Stimulated activated CD4-positive, alpha-beta T cell treated with anti-CD3 and anti-CD28 coated beads, Interleukin-4, amount 100 ng/mL, for 1 hour (primary cell): ENCODE measurements around the gene IP6K1.
A peak's percentile ranks its signal among the peaks of the same experiment; 100 is the strongest.
"Not testable (repeated sequence)": the region's sequence is repeated elsewhere in the genome, so short reads cannot be mapped to it uniquely, and the experiment has no call there.

Experiments used
- DNase-seq: peaks from one replicate; pipeline ENCODE4 v3.0.0-alpha.2; 2020

Gene IP6K1

GRCh38 chr3:49685846-49686245 lies 100.5 kb downstream of the IP6K1 start:
- peak; percentile 18 for DNase-seq

- not testable (repeated sequence) for DNase-seq
Observed at GRCh38 chr3:49685103-49685502, 101.2 kb downstream of the IP6K1 start.

- not testable (repeated sequence) for DNase-seq
Observed at GRCh38 chr3:49684453-49684852, 101.9 kb downstream of the IP6K1 start.

GRCh38 chr3:49683162-49683561 lies 103.2 kb downstream of the IP6K1 start:
- DNase-seq, result no peak

GRCh38 chr3:49681543-49681942 lies 104.8 kb downstream of the IP6K1 start:
- DNase-seq, result no peak

- no peak for DNase-seq
Observed at GRCh38 chr3:49681232-49681522, 105.2 kb downstream of the IP6K1 start.

- no peak for DNase-seq
Observed at GRCh38 chr3:49680493-49681231, 105.7 kb downstream of the IP6K1 start.

- no peak for DNase-seq
Observed at GRCh38 chr3:49675912-49676311, 110.4 kb downstream of the IP6K1 start.

- peak; percentile 38 for DNase-seq
Observed at GRCh38 chr3:49674497-49674983, 111.8 kb downstream of the IP6K1 start.
